ENCODE measurements around the gene FBXO47.
"Not testable (repeated sequence)": the region's sequence is repeated elsewhere in the genome, so short reads cannot be mapped to it uniquely, and the experiment has no call there.

FBXO47 gene

DNA sequence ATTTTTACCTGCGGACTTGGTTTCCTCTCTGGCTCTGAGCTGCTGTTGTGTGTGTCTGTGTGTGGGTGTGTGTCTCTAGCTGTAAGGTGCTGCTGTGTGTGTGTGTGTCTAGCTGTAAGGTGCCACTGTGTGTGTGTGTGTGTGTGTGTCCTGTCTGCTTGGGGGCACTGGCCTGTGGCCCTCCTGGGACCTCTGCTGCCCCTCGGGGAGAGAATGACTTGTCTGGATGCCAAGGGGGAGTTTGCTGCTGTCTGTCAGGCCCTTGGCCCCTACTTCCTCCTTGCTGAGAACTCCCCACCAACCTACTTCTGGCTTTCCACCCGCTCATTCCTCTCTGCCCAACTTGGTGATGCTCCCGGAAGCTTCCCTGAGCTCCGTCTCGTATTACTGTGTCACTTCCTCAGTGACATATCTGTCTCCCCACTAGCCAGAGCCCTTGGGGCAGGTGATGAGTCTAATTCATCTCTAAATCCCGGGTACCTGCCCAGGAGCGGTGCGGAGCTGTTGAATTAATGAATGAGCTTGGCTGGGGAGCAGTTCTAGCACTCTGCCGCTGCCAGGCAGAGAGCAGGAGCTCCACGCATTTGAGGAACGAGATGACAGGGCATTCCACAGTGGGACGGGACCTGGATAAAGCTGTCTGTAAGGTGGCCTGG is 45.3 kb downstream of the FBXO47 start:
- DNase-seq: no peak

DNA sequence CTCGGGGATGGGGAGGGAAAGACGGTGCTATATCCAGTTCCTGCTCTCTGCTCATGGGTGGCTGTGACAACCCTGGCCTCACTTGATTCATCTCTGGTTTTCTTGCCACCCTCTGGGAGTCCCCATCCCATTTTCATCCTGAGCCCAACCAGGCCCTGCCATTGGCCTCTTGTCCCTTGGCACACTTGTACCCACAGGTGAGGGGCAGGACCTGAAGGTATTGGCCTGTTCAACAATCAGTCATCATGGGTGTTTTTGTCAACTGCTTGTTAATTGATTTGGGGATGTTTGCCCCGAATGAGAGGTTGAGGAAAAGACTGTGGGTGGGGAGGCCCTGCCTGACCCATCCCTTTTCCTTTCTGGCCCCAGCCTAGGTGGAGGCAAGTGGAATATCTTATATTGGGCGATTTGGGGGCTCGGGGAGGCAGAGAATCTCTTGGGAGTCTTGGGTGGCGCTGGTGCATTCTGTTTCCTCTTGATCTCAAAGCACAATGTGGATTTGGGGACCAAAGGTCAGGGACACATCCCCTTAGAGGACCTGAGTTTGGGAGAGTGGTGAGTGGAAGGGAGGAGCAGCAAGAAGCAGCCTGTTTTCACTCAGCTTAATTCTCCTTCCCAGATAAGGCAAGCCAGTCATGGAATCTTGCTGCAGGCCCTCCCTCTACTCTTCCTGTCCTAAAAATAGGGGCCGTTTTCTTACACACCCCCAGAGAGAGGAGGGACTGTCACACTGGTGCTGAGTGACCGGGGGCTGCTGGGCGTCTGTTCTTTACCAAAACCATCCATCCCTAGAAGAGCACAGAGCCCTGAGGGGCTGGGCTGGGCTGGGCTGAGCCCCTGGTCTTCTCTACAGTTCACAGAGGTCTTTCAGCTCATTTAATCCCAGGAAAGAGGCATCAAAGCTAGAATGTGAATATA is 46.6 kb downstream of the FBXO47 start:
- DNase-seq: no peak

DNA sequence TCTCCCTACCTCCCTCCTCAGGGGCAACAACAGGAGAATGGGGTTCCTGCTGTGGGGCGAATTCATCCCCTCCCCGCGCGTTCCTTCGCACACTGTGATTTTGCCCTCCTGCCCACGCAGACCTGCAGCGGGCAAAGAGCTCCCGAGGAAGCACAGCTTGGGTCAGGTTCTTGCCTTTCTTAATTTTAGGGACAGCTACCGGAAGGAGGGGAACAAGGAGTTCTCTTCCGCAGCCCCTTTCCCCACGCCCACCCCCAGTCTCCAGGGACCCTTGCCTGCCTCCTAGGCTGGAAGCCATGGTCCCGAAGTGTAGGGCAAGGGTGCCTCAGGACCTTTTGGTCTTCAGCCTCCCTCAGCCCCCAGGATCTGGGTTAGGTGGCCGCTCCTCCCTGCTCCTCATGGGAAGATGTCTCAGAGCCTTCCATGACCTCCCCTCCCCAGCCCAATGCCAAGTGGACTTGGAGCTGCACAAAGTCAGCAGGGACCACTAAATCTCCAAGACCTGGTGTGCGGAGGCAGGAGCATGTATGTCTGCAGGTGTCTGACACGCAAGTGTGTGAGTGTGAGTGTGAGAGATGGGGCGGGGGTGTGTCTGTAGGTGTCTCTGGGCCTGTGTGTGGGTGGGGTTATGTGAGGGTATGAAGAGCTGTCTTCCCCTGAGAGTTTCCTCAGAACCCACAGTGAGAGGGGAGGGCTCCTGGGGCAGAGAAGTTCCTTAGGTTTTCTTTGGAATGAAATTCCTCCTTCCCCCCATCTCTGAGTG is 47.7 kb downstream of the FBXO47 start:
- DNase-seq: no peak

DNA sequence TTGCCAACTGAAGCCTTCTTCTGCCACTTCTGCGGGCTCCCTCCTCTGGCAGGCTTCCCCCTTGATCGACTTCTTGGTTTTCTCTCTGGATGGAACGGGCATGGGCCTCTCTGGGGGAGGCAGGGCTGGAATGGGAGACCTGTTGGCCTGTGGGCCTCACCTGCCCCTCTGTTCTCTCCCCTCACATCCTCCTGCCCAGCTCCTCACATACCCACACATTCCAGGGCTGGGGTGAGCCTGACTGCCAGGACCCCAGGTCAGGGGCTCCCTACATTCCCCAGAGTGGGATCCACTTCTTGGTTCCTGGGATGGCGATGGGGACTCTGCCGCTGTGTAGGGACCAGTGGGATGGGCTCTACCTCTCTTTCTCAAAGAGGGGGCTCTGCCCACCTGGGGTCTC is 48.3 kb downstream of the FBXO47 start:
- DNase-seq: no peak

DNA sequence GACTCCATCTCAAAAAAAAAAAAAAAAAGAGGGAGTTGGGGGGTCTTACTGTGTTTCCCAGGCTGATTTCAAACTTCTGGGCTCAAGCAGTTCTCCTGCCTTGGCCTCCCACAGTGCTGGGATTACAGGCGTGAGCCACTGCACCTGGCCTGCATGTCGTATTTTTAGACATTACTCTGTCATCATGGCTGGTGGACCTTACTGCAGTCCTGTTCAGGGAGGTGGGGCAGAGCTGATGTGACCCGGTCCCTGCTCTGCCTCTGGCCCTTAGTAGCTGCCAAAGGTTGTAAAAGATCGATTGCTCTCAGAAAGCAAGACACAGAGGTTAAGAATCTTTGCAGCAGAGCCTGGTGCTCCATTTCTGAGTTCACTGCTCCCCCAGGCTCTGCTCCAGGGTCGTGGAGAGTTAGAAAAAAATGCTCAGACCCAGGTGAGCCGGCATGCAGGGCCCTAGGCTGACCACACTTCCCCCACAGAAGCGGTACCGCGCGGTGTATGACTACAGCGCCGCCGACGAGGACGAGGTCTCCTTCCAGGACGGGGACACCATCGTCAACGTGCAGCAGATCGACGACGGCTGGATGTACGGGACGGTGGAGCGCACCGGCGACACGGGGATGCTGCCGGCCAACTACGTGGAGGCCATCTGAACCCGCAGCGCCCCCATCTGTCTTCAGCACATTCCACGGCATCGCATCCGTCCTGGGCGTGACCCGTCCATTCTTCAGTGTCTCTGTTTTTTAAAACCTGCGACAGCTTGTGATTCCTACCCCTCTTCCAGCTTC is 48.9 kb downstream of the FBXO47 start:
- no peak for DNase-seq

DNA sequence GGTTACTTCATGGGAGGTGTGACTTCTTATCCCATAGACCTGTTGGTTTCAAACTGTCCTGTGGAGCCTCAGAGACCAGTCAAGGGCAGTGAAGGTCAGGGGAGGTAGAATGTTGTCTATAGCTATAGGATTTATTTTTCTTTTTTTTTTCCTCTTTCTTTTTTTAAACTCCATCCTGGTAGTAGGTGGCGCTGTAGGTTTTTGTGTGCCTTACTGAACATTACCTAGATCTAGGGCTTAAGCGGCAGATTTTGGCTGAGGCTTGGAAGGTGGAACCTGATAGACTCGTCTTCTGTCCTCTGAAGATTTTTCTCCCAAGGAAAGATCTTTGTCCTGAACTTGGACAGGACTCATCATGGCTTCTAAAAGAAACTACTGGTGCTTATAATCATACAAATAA is 49.9 kb downstream of the FBXO47 start:
- DNase-seq: no peak

DNA sequence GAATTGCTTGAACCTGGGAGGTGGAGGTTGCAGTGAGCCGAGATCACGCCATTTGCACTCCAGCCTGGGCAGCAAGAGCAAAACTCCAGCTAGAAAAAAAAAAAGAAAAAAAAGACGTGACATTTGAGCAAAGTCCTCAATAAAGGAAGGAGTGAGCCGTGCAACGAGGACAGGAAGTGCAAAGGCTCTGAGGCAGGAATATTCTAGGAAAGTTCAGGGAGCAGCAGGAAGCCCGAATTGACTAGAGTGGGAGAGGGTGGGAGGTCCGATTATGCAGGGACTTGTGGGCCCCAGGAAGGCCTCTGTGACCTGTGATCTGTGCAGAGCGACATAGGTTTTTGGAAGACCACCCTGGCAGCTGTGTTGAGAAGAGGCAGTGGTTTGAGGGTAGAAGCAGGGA is 50.4 kb downstream of the FBXO47 start:
- DNase-seq: no peak

DNA sequence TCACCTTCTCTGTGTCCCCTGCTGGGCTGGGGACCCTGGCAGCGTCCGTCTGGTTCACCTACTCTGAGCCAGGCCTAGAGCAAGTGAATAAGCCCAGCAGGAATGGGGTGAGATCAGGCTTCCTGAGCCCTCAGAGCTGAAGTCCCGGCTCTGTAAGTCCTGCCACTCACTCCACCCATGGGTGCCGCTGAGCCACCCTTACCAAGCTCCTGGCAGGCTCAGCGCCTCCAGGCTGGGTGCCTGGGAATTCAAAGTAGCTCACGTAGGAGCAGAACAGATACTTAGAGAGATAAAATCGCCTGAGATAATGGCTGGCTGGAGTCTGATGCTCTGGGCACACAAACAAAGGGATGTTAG is 51.6 kb downstream of the FBXO47 start:
- DNase-seq: no peak

DNA sequence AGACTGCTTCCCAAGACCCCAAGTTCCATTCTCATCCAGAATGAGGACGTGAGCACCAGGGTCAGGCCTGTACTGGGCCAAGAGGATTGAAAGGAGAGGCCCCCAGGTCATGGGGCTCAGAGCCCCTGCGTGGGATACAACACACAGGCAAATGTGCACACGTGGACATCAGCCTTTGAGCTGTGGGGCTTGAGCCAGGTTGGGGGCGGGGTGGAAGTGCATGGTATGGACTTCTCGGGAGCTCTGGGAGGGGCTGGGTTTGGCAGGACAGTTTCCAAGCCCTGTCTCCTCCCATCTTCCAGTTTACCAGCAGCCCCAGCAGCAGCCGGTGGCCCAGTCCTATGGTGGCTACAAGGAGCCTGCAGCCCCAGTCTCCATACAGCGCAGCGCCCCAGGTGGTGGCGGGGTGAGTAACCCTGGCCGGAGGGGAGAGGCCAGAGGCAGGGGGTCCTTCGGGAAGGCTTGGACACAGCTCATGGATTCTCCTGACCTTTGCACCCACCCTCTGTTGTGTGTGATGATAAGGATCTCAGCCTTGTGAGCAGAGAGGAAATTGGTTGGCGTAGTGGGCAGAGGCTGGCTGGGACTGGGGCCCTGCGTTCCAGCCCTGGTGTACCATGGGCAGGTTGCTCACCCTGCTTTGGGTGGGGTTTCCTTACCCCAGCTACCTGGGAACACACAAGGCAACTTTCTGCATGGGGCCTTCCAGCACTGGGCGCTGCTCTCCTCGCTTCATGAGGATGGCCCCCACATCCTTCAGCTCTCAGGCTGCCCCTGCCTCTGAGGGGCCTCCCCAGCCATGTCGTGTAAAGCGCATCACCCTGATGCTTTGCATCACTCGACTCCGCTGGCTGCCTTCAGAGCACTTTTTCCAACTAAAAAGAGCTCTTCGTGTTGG is 52.2 kb downstream of the FBXO47 start:
- DNase-seq: no peak

DNA sequence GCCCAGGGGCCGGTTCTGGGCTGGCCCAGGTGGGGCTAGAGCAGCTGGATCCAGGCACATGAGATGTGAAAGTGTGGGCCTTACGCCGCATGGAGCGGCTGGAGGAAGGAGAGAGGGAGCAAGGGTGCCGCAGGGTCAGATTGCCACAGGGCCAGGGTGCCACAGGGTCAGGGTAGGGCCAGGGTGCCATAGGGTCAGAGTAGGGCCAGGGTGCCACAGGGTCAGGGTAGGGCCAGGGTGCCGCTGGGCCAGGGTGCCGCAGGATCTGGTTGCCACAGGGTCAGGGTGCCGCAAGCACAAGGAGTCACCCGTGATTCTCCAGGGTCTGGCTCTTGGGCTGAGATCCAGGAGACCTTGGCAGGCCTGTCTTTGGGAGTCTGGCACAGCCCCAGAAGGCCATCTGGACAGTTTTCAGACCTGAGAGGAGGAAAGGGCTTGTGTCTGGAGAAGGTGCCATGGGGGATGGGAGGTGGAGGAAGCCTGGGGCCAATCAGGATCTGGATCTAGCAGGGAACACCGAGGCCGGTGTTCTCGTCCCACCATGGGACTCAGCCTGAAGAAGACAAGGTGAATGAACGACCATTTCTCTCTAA is 54.9 kb downstream of the FBXO47 start:
- DNase-seq: no peak

DNA sequence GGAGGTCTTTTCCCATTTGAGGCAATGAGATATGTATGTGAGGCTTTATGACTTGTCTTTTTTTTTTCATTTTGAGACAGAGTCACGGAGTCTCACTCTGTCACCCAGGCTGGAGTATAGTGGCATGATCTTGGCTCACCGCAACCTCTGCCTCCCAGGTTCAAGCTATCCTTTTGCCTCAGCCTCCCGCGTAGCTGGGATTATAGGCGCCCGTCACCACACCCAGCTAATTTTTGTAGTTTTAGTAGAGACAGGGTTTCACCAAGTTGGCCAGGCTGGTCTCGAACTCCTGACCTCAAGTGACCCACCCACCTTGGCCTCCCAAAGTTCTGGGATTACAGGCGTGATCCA is 55.5 kb downstream of the FBXO47 start:
- DNase-seq: not testable (repeated sequence)

DNA sequence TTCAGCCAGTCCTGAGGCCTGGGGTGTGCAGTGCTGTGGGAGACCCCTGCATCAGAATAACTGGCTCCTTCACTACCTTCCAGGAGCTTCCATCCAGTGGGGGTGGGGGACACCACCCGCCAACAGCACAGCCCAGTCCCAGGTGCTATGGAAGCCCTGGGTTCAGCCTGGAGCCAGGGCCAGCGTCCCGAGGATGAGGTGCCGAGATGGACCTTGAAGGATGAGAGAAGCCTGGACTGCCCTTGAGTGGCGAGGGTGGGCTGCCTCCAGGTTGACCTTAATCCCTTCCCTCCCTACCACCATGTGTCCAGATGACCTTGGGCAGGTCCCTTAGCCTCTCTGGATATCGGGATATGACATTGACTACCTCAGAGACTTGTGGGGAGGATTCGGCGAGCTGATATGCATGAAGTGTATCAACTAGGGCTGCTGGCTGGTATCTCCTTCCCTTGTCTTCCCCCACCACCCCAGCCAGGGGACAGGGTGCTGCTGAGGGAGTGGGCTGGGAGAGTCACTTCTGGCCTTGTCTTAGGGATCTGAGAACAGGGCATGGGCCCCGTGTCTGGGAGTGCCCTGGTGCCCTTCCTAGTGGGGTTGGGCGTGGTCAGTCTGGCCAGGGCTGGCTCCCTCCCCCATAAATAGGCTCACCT is 56.0 kb downstream of the FBXO47 start:
- no peak for DNase-seq

DNA sequence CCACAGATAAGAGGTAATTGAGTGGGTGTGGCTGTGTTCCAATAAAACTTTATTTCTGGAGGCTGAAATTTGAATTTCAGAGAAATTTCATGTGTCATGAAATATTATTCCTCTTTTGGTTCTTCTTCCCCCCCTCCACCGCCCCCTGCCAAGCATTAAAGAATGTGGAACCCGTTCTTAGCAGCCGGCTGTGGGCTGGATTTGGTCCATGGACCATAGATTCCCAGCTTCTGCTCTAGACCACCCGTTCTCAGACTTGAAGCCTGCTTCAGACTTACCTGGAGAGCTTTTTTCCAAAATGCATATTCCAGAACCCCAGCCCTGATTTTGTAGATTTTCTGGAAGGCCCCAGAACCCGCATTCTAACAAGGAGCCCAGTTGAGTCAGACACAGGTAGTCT is 56.9 kb downstream of the FBXO47 start:
- no peak for DNase-seq

DNA sequence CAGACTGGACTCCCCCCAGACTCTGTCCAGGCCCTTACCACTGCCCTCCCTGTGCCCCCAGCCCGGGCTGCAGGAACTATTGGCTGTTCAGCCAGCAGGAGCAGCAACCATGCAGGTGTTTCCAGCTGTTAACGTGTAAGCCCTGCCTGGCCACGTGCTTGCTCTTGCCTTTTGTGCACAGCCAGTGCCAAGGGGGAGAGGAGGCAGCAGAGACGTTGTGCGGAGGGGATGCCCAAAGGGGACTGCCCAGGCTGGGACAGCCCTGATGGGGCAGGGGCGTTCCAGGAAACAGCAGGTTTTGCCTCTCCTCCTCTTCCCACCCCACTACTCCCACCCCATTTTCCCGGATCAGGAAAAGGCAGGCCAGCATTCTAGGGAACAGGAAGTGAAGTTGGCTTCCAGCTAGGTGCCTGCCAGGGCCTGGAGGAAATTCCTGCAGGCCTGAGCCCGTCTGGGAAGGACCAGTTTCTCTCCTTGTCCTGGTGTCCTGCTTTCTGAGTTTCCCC is 58.5 kb downstream of the FBXO47 start:
- DNase-seq: no peak

DNA sequence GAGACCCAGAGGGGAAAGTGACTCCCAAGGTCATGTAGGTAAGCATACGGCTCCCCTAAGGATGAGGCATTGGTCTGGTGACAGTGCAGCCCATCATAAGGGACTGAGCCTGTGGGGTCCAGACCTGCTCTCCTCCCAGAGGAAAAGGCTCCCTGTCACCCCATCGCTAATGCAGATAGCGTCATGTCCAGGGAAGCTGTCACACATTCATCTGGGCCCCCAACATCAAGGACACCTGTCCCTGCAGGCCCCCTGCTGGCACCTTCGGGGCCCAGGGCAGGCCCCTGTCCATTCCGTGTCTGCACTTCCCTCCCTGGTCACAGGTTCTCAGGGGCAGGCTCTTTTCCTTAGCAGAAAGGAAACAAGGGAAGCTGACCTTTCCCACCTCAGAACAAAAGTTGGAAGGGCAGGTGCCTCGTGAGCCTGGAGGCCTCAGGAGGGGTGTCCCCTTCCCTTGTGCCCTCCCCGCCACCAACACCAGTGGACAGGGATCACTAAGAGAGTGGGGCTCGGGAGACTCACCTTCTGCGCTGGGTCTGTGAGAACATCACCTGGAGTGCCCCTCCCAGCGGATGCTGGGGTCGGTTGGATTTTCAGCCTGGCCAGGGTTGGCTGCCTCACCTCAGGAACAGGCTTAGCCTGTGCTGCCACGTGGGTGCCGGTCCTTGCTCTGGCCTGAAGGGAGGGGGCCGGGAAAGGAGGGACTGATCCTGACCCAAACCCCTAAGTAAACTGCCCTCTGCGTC is 59.1 kb downstream of the FBXO47 start:
- no peak for DNase-seq

DNA sequence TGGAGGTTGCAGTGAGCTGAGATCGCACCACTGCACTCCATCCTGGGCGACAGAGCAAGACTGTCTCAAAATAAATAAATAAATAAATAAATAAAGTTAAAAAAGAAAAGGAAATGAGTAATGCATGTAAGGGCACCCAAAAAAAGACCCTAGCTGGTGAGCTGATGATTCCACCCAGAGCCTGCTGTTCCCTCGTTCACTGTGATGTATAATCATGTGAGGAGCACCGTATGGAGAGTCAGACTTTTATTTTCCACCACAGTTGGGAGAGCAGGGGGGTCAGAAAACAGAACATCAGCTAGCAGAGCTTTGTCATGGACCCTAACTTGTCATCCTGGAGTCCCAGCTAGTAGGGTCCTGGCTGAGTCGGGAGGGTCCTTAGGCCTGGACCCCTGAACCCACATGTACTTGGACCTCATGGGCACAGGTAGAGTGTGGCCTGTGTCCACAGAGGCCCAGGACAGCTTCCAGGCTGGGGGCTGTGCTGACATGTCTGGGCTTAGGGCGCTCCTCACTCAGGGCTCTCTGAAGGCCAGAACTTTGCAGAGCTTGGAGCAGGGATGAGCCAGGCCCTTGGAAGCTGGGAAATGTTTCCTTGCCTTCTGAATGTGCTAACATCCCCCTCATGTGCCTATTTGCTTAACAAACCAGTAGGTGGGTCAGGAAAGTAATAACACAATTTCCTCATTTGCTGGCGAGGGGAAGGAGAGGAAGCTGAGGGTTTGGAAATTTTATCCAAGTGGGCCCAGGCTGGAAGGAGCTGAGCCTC is 60.6 kb downstream of the FBXO47 start:
- DNase-seq: no peak

DNA sequence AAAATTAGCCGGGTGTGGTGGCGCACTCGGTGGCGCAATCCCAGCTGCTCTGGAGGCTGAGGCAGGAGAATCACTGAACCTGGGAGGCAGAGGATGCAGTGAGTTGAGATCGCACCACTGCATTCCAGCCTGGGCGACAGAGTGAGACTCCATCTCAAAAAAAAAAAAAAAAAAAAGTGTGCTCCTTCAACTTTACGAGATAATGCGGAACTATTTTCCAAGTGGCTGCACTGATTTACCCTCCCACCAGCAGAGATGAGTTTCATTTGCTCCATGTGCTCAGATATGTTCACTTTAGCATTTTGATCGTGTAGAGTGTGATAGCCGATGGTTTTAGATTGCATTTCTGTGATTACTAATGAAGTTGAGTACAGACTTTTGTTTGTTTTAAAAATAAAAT is 61.8 kb downstream of the FBXO47 start:
- no peak for DNase-seq

DNA sequence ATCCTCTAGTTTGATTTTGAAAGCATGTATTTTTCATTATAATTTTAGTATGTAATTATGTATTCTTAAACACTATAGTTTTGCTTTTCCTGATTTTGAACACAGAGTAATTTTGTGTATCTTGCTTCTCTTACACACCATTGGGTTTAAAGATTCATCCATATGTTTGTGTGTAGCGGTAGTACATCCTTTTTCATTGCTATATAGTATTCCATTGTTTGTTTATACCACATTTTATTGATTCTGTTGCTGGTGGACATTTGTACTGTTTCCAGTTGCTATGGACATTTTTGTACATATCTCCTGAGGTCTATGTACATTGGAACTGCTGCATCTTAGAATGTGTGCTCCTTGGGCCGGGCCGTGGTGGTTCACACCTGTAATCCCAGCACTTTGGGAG is 62.3 kb downstream of the FBXO47 start:
- DNase-seq: no peak

DNA sequence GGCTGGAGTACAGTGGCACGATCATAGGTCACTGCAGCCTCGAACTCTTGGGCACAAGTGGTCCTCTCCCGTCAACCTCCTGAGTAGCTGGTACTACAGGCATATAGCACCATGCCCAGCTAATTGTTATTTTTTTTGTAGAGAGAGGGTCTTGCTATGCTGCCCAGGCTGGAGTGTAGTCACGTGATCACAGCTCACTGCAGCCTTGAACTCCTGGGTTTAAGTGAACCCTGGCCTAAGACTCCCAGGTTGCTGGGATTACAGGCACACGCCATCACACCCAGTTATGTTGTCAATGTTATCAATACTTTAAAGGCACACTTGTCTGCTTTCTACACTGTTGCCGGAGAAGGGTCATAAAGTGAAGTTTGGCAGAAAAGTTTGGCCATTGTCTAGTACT is 63.8 kb downstream of the FBXO47 start:
- DNase-seq: no peak
